ENCODE measurements around the gene UXT.
"Not testable (repeated sequence)": the region's sequence is repeated elsewhere in the genome, so short reads cannot be mapped to it uniquely, and the experiment has no call there.

Gene UXT

DNA sequence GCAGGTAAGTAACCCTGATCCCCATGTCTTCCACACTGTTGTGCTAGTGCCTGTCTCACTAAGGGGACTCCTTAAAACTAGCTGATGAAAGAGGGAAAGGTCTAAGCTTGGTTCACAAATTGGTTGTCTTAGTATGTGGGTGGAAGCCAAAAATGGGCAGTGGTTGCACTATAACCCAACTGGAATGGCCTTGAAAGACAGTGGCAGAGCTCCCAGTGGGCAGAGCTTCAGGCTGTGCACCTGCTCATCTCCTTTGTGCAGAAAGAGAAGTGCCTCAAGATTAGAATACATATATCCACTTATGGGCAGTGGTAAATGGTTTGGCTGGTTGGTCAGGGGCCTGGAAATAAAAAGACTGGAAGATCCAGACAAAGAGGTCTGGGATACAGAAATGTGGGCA lies 46.6 kb downstream of the UXT start:
- DNase-seq, result no peak

DNA sequence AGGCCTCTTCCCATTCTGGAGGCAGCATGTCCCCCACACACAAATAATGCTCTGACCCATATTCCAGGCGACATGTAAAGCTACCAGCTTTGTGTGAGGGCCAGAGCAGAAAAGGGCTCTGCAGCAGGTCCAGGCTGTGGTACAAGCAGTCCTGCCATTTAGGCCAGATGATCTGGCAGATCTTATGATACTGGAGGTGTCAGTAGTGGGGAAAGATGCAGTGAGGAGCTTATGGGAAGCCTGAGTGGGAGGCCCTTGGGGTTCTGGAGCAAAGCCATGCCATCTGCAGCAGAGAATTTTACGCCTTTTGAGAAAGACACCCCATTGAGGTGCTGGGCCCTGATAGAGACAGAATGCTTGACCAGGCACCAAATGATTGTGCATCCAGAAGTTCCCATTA lies 47.1 kb downstream of the UXT start:
- no peak for DNase-seq

DNA sequence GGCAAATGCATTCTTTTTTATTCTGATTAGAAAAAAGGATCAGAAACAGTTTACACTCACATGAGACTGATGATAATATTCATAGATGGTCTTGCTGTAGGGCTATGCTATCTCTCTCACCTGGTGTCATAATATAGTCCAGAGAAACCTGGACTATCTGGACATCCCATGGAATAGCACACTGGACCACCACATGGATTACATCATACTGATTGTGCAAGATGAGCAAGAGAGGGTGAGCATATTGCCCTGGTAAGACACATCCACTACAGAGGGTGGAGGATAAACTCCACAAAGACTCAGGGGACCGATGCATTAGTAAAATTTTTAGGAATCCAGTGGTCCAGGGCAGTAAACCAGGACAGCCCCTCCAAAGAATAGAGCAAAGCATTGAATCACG lies 47.5 kb downstream of the UXT start:
- no peak for DNase-seq

DNA sequence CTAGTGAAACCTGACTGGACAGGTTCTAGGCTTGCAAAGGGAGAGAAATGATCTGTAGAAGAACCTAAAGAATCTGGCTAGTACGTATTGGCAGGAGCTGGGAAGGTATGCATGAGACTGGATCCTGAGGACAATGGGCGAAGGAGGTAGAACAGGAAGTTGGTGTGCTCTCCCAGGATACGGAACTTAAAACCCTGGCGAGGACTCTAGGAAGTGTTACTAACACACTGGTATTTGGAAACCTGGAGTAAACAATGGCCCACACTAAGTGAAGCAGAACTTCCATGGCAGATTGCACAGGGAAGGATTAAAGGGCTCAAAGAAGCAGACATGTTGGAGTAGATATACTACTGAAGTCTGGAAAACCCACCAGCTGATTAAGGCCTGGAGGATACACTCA lies 48.5 kb downstream of the UXT start:
- no peak for DNase-seq

DNA sequence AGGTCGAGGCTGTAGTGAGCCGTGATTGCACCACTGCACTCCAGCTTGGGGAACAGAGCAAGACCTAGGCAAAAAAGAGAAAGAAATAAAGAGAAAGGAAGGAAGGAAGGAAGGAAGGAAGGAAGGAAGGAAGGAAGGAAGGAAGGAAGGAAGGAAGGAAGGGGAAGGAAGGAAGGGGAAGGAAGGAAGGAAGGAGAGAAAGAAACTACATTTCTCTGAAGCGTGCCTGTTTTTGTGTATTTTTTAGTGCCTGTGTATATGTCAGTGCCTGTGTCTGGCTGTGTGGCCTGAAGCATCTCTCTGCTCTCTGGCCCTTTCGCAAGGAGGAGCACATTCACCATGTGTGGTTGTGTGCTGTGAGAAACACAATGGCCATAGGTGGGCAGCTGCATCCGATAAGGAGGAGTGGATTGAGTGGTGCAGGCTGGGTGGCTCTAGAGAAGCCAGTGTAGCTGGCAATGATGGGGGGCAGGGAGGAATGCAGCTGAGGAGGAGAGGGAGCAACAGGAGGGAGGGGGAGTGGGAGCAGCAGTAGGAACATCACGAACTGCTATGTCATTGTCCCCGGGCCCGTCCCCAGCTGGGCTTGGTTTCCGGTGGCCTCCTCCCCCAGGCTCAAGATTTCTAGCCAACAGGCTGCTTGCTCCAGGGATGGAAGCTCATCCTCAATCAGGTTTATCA lies 50.7 kb downstream of the UXT start:
- no peak for DNase-seq

DNA sequence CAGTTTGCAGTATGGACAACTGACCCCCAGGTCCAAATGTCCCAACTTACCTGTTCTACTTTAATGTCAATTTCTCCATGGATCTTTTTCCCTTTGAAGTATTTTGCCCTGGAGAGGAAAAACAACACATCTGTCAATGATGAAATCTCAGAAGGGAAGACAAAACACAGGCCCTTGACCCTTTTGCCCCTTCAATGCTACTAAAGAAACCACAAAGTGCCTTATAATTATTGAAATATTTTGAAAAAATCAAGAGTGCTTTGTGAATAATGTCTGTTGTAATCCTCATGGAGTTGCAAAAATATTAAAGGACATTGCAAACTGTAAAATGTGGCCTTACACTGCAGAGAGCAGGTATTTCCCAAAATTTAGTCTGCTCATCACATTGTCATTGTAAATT lies 51.9 kb downstream of the UXT start:
- DNase-seq, result no peak

DNA sequence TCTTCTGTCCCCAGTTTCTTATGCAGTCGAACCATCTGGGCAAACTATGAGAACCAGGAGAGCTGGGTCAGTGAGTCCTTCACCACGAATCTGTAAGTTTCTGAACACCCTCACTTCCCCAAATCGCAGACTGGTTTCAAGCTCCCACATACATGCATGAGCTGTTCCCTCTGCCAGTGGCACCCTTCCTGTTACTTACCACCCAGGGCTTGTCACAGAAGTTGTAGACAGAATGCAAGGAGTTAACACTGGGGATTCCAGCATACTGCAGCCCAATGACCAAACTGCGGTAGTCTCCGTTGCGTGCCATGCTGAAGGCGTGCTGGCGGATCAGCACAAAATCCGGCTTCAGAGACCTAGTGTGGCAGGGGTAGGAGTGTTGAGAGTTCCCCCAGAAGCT lies 54.0 kb downstream of the UXT start:
- DNase-seq, result no peak

DNA sequence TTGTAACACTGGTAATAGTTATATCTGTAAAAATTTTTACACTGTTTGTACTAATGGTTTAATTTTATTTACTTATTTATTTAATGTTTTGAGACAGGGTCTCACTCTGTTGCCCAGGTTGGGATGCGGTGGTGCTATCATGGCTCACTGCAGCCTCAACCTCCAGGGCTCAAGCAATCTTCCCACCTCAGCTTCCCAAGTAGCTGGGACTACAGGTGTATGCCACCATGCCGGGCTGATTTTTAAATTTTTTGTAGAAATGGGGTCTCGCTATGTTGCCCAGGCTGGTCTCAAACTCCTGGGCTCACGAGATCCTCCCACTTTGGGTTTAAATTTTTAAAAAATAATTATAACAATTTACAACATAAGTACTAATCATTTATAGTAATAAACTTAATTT lies 55.9 kb downstream of the UXT start:
- DNase-seq, result not testable (repeated sequence)

Data from NCI-H1436 (cell line).